Middle frontal gyrus (tissue), 1 donor: ENCODE measurements around the gene KDM4B.

Experiments
- DNase-seq: peaks from one replicate; pipeline ENCODE4 v3.0.0-alpha.2; 2015; ENCODE audit warnings: low spot score; ENCODE audit errors: extremely low spot score

KDM4B gene

GRCh38 chr19:5103812-5104410 is 135.0 kb downstream of the KDM4B start:
- DNase-seq: no peak

GRCh38 chr19:5104871-5105351 is 136.0 kb downstream of the KDM4B start:
- DNase-seq: no peak

GRCh38 chr19:5106191-5106726 is 137.3 kb downstream of the KDM4B start:
- DNase-seq: no peak

DNA sequence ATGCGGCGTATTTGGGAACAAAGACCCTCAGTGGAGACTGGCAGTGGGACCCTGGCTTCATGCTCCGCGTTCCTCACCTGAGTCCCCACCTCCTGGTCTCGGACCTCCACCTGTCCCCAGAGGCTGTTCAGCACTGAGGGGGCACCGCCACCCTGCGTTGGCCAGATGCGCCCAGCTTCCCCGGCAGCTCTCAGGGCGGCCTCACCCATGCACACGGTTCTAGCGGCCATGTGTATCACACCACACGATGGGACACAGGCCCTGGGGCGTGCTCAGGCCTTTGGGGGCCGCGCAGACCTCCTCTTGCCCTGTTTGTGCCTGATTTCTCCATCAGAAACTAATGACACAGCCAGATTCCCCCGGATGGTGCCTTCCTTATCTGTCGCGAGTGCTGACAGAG is 138.1 kb downstream of the KDM4B start:
- no peak for DNase-seq

DNA sequence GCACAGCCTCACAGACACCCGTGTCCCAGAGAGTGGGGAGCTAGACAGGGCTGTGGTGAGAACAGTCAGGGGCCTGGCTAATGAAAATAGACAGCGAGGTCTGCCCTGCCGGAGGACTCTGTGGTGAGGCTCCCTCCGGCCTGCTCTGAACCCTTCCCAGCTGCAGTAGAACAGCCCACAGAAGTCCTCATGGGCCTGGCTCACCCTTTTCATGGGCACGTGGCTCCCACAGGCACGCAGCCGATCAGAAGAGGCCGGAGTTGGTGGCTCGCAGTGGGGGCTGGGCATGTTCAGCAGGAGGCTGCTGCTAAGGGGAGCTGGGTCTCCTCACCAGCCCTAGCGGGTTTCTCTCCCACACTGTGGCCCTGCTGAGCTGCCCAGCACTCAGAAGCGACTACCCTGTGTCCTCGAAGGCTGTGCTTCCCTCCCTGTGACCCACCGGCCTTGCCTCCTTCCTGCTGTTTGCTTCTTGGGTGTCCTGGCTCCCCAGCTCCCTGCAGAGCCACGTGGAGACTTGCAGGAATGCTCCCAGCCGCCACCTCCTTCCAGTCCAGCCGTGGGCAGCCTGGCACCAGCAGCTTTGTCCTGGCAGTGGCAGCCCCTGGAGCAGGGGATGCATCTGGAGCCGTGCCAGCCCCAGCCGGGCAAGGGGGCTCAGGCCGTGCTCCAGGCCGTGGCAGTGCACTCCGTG is 138.7 kb downstream of the KDM4B start:
- DNase-seq: no peak

DNA sequence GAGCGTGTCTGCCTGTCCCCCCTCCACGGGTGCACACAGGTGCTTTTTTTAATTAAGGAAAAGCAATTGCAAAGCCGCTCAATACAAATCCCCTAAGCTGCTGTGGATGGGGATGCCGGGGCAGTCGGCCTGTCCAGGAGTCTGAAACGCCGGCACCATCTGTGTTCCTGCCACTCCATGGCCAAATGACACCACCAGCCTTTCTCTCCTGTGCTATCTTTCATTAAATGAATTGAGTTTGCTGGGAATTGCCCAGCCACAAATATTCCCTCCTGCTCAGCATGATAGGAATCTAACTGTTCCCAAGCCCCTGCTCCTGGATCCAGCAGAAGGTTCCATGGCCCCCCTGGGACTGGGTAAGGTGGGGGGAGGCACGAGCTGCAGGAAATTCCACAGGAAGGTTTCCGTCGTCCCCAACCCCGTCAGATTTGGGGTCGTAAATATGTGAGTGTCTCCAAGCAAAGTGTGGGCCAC is 139.2 kb downstream of the KDM4B start:
- no peak for DNase-seq

- no peak for DNase-seq
Observed at GRCh38 chr19:5108866-5109265, 140.0 kb downstream of the KDM4B start.

GRCh38 chr19:5109560-5109959 is 140.6 kb downstream of the KDM4B start:
- DNase-seq: no peak

DNA sequence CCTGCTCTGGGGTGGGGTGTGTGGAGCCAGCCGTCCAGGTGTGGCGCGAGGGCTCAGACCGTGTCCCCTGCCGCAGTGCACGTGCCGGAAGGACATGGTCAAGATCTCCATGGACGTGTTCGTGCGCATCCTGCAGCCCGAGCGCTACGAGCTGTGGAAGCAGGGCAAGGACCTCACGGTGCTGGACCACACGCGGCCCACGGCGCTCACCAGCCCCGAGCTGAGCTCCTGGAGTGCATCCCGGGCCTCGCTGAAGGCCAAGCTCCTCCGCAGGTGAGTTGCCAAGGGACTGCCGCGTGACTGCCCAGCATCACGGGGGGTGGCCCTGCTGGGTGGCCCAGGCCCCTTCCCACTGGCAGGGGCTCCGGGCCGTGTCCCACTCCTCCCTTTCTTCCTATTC is 141.6 kb downstream of the KDM4B start:
- no peak for DNase-seq

DNA sequence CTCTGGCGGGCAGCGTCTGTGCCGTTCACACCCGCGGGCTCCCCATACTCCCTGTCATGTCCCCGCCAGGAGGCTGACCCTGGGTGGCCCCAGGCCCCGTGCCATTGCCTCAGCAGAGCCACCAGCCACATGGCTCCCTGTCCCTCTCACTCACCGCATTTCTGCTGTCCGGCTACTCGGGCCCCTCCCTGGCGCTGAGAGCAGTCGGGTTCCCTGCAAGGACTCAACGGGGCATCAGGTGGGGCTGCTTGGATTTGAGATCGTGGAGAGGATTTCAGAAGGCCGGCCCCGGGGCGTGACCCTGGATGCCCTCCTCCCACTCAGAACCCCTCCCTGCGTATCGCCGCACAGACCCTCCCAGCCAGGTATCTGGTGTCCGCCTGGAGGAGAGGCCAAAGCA is 142.1 kb downstream of the KDM4B start:
- no peak for DNase-seq

DNA sequence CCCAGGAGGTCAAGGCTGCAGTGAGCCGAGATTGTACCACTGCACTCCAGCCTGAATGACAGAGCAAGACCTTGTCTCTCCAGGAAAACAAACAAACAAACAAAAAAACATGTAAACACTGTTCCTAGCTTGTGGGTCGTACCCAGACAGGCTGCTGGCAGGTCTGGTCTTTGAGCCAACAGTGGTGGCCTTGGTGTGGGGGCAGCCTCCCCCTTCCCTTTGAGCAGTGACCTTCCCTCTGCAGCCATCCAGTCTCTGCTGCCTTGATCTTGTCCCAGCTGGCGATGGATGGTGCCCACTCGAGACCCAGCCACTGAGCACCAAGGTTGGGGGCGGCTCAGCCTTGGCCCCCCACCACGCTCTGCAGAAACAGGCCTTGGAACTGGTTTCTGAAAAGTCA is 143.3 kb downstream of the KDM4B start:
- DNase-seq: no peak

- no peak for DNase-seq
Observed at GRCh38 chr19:5112681-5113575, 144.0 kb downstream of the KDM4B start.

- DNase-seq: no peak
Observed at GRCh38 chr19:5113633-5114586, 145.0 kb downstream of the KDM4B start.

DNA sequence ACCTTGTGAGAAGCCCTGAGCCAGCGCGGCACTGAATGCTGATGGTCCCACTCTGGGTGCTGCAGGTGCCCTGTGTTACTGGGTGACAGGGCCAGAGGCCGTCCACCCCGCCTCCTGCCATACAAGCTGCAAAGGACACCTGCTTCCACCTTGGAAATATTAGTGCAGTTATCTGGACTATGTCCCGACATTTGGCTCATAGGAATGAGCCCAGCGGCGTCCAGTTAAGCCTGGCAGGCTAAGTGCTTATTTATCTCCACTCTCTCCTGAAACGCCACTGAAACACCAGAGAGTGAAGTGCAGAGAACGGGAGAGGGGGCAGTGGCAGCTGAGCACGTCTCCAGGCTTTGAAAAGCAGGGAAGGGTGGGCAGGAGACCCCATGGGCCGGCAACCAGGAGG is 145.8 kb downstream of the KDM4B start:
- no peak for DNase-seq

DNA sequence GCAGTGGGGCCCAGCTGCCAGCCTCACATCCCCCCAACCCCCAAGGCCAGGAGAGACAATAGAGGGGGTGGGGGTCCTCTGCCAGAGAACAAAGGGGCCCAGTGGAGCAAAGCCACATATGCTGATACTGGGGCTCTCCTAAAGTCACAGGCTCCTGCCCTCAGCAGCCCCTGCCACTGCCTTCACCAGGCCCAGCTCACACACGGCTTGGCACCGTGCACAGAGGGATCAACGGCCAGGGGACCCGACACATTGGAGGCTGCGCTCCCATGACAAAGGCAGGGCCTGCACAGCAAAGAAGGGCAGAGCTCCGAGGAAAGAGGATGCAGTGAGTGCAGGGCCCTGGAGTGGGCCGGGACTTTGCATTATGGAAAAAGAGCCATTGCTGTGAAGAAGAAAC is 146.4 kb downstream of the KDM4B start:
- no peak for DNase-seq

GRCh38 chr19:5115771-5116202 is 146.9 kb downstream of the KDM4B start:
- DNase-seq: no peak

DNA sequence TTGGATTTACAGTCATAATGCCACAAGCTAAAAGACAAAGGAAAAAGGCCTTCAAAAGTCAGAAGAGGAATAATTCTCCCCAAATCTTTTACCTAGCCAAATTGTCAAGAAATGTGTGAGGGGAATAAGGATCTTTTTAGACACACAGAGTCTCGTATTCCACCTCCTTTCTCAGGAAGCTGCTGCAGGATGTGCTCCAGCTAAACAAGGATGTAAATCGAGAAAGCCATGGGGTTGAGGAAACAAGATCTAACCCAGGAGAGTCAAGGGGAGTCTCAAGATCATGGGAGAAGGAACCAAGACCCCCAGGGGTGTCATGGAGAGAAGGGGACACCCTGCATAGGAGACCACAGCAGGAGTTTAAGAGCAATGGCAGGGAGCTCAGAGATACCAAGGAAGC is 147.4 kb downstream of the KDM4B start:
- no peak for DNase-seq

DNA sequence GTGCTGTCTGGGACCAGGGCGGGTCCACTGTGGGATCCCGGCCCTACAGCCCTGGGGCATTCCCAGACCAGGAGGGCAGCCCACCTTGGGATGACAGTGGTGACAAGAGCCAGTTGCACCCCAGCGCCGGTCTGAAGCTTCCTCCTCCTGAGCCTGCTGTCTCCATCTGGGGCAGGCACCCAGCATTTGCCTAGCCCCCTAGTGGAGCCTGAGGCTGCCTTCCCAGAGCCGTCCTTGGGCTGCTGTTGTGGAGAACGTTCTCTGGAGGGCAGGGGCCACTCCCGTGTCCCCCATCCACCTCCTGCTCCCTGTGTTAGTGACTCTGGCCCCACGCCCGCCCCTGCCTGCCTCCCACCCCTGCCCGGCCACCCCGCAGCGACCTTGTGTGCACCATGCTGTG is 148.5 kb downstream of the KDM4B start:
- DNase-seq: no peak

DNA sequence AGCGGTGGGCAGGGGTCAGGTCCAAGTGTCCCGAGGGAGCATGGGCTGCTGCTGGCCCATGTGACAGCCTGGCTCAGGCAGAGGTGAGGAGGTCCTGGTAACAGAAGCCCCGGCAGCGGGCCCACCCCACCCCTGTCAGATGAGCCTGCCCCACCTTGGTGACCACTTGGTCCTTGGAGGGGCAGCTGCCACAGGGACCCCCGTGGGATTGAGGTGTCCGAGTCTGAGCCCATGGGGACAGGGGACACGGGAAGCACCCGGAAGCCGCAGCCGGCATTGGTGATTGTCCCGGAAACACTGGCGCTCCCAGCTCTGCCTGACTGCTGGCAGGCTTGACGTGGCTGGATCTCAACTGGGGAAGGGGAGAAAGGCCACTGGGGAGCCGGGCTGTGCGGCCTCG is 149.1 kb downstream of the KDM4B start:
- DNase-seq: no peak

- no peak for DNase-seq
Observed at GRCh38 chr19:5119297-5119998, 150.5 kb downstream of the KDM4B start.
